SIG-M5 (cell line): ENCODE measurements around the gene PILRA.
"Not testable (repeated sequence)": the region's sequence is repeated elsewhere in the genome, so short reads cannot be mapped to it uniquely, and the experiment has no call there.

Source experiments
- DNase-seq: peaks from one replicate; lab custom pipeline; 2025; lab: John Stamatoyannopoulos, UW

The PILRA gene

GRCh38 chr7:100435401-100436304 is 62.4 kb downstream of the PILRA start:
- DNase-seq = no peak

- DNase-seq = no peak
These were observed 64.1 kb downstream of the PILRA start for GRCh38 chr7:100437150-100438100.

GRCh38 chr7:100438172-100438571 is 64.9 kb downstream of the PILRA start:
- DNase-seq = no peak

- not testable (repeated sequence) for DNase-seq
These were observed 65.4 kb downstream of the PILRA start for GRCh38 chr7:100438731-100439130.

- DNase-seq = not testable (repeated sequence)
These were observed 66.0 kb downstream of the PILRA start for GRCh38 chr7:100439244-100439643.

- no peak for DNase-seq
These were observed 68.6 kb downstream of the PILRA start for GRCh38 chr7:100441641-100442535.

- DNase-seq = no peak
These were observed 70.0 kb downstream of the PILRA start for GRCh38 chr7:100443096-100443840.

GRCh38 chr7:100444311-100445278 is 71.3 kb downstream of the PILRA start:
- no peak for DNase-seq

GRCh38 chr7:100446040-100446439 is 72.8 kb downstream of the PILRA start:
- DNase-seq = no peak

GRCh38 chr7:100447363-100447762 is 74.1 kb downstream of the PILRA start:
- not testable (repeated sequence) for DNase-seq

- no peak for DNase-seq
These were observed 76.0 kb downstream of the PILRA start for GRCh38 chr7:100449190-100449795.
